Measurements from ENCODE around the gene SRPX2. TPM values are rescaled to one million over a fixed set of nuclear protein-coding genes. Genes with fewer than 3 reads are reported as not detected.

SRPX2 gene
- total and polyA plus RNA-seq, 2 of the 13 experiments (the other 11 are each of a cell fraction or from before 2014, with no cell fraction given): 1.5 to 6.7 TPM

- no peak for TF ChIP-seq ZBTB40 (IDR thresholded peaks at IDR 0.05)
- no peak for TF ChIP-seq ZBTB40 (CRISPR knock-in tag; IDR thresholded peaks at IDR 0.05)
Observed at GRCh38 chrX:100677611-100678181, 33.7 kb downstream of the SRPX2 start (continued).

GRCh38 chrX:100680756-100681155 is 36.8 kb downstream of the SRPX2 start:
- Histone ChIP-seq H3K79me2 (ENCODE audit: insufficient read depth, low read length) (no peaks in the 10 kb centered on the region), H4K20me1 (ENCODE audit: insufficient read depth, low read length) (no peaks in the 10 kb centered on the region), H3K36me3 (replicated peaks in 1 of 2; ENCODE audit: control insufficient read depth in 1 of 2, insufficient read depth in 2 of 2, low read length in 2 of 2) (no peaks in the 10 kb centered on the region), H3K4me3 (replicated peaks in 1 of 3; ENCODE audit: insufficient read depth in 1 of 3, low read depth in 2 of 3, low read length in 3 of 3) (no peak overlapping the region), H2AFZ (ENCODE audit: low read length) (no peak overlapping the region), H3K27ac (ENCODE audit: extremely low read length, insufficient read depth, low read length) (no peak overlapping the region), H3K4me2 (ENCODE audit: low read depth, low read length) (no peak overlapping the region), H3K9ac (ENCODE audit: insufficient read depth, low read depth, low read length) (no peak overlapping the region), H3K4me1 (ENCODE audit: insufficient read depth, low read length) (no peaks in the 10 kb centered on the region), H3K9me3 (ENCODE audit: low read length) (no peaks in the 10 kb centered on the region), H3K27me3 (ENCODE audit: control insufficient read depth in 1 of 2, insufficient read depth in 2 of 2, low read length in 2 of 2) (no peaks in the 10 kb centered on the region)
- intact Hi-C loops (cut with micrococcal nuclease; ENCODE audit: unreplicated experiment): loop anchor here (10.0 kb wide), 1 partner anchor 166 kb away; no protein-coding TSS in a partner anchor
- no TSS peak for BruUV-seq (replicated peaks)
- no peak for DNase-seq (ENCODE audit: low spot score)
- CTCF ChIA-PET (ENCODE audit: low intra/inter-chr PET ratio, low total read pairs): no interaction called here
- no peak for FAIRE-seq
- 8% methylated on average over 1 of the region's 2 CpGs for WGBS (ENCODE audit: low lambda C conversion rate)
- no peak for ATAC-seq
- in situ Hi-C loops (cut with HindIII; ENCODE audit: extremely low pct_ligation_motif_present, low pct_unique_long_range_greater_than_20kb): no loop called here
- POLR2A ChIA-PET: no interaction called here
- no peak for TF ChIP-seq ZBTB39 (CRISPR knock-in tag; IDR thresholded peaks at IDR 0.05)
- TF ChIP-seq ETV5 (CRISPR knock-in tag; IDR thresholded peaks at IDR 0.05; ENCODE audit: borderline replicate concordance): no peak
- no peak for TF ChIP-seq ZFAT (CRISPR knock-in tag; conservative IDR thresholded peaks at IDR 0.05)
- no peak for TF ChIP-seq ZNF589 (CRISPR knock-in tag; conservative IDR thresholded peaks at IDR 0.05)
- no peak for TF ChIP-seq ZFP37 (CRISPR knock-in tag; IDR thresholded peaks at IDR 0.05; ENCODE audit: borderline replicate concordance)
- TF ChIP-seq RXRA (CRISPR knock-in tag; IDR thresholded peaks at IDR 0.05): no peak
- TF ChIP-seq ZFYVE20 (CRISPR knock-in tag; IDR thresholded peaks at IDR 0.05; ENCODE audit: borderline replicate concordance, low read depth): no peak
- TF ChIP-seq HNF1B (CRISPR knock-in tag; IDR thresholded peaks at IDR 0.05): no peak
